ENCODE results near the gene PIGU. TPM values are rescaled to one million over a fixed set of nuclear protein-coding genes. Genes with fewer than 3 reads are reported as not detected.

The PIGU gene
- total and polyA plus RNA-seq, 2 experiments from 2014 or later = 21.2 to 21.6 TPM

DNA sequence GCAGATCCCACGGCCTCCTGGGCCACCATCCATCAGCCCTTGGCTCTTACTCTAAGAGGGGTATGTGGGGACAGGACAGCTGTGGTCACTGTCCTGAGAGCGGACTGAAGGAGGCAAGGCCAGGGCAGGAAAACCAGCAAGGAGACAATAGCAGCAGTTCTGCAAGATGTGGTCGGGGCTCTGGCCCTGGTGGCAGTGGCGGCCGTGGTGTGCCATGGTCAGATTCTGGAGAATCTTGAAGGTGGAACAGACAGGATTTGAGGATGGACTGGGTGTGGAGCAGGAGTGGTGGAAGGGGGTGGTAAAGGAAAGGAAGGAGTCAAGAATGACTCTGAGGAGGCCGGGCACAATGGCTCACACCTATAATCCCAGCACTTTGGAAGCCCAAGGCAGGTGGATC is 124.3 kb downstream of the PIGU start:
- Histone ChIP-seq H3F3A (ENCODE audit: insufficient read depth) (peaks cover 5% of the 10 kb centered on the region; the same call in 1 of the 2 replicates), H3K79me2 (ENCODE audit: insufficient read depth) (no peaks in the 10 kb centered on the region), H3K4me3 (no peak overlapping the region), H3K4me2 (ENCODE audit: unreplicated experiment) (no peak overlapping the region), H3K36me3 (ENCODE audit: low read depth) (no peaks in the 10 kb centered on the region), H3K9ac (no peak overlapping the region), H2AFZ (no peak overlapping the region), H3K4me1 (ENCODE audit: insufficient read depth) (no peaks in the 10 kb centered on the region), H3K9me3 (ENCODE audit: low read depth) (no peaks in the 10 kb centered on the region), H4K20me1 (ENCODE audit: insufficient read depth) (no peaks in the 10 kb centered on the region), H3K27me3 (replicated peaks; ENCODE audit: insufficient read depth) (no peaks in the 10 kb centered on the region), H3K9me2 (ENCODE audit: insufficient read depth) (no peaks in the 10 kb centered on the region), H3K27ac (no peak overlapping the region)
- no peak for DNase-seq
- in situ Hi-C loops (cut with MboI) = no loop called here
- WGBS, 2 experiments (ENCODE audit: low coverage in 1 of 2, low lambda C conversion rate in 2 of 2, missing lambda C conversion rate in 2 of 2) = 83 to 92% methylated on average over 6 of the region's 6 CpGs
- TF ChIP-seq EZH2phosphoT487 (IDR thresholded peaks at IDR 0.05; ENCODE audit: insufficient read depth, low read depth) = no peak
- no peak for TF ChIP-seq EZH2 (IDR thresholded peaks at IDR 0.05; ENCODE audit: insufficient read depth, poor library complexity, severe bottlenecking)

- 82 to 84% methylated on average over 13 of the region's 13 CpGs for WGBS, 2 experiments (ENCODE audit: low coverage in 1 of 2, low lambda C conversion rate in 2 of 2, missing lambda C conversion rate in 2 of 2)
- Histone ChIP-seq H3K9ac (no peak overlapping the region), H3K9me3 (ENCODE audit: low read depth) (no peaks in the 10 kb centered on the region), H4K20me1 (ENCODE audit: insufficient read depth) (no peaks in the 10 kb centered on the region), H3K27ac (no peak overlapping the region), H3K4me1 (ENCODE audit: insufficient read depth) (no peaks in the 10 kb centered on the region), H3K27me3 (replicated peaks; ENCODE audit: insufficient read depth) (no peaks in the 10 kb centered on the region), H3K4me3 (no peak overlapping the region), H3K79me2 (ENCODE audit: insufficient read depth) (no peaks in the 10 kb centered on the region), H3K4me2 (ENCODE audit: unreplicated experiment) (no peak overlapping the region), H3K36me3 (ENCODE audit: low read depth) (no peaks in the 10 kb centered on the region), H3K9me2 (ENCODE audit: insufficient read depth) (no peaks in the 10 kb centered on the region), H2AFZ (no peak overlapping the region), H3F3A (ENCODE audit: insufficient read depth) (no peaks in the 10 kb centered on the region)
- TF ChIP-seq EZH2 (IDR thresholded peaks at IDR 0.05; ENCODE audit: insufficient read depth, poor library complexity, severe bottlenecking) (no peak), EZH2phosphoT487 (IDR thresholded peaks at IDR 0.05; ENCODE audit: insufficient read depth, low read depth) (no peak)
- in situ Hi-C loops (cut with MboI) = no loop called here
- no peak for DNase-seq
These were observed 127.0 kb downstream of the PIGU start for GRCh38 chr20:34549929-34550305.

DNA sequence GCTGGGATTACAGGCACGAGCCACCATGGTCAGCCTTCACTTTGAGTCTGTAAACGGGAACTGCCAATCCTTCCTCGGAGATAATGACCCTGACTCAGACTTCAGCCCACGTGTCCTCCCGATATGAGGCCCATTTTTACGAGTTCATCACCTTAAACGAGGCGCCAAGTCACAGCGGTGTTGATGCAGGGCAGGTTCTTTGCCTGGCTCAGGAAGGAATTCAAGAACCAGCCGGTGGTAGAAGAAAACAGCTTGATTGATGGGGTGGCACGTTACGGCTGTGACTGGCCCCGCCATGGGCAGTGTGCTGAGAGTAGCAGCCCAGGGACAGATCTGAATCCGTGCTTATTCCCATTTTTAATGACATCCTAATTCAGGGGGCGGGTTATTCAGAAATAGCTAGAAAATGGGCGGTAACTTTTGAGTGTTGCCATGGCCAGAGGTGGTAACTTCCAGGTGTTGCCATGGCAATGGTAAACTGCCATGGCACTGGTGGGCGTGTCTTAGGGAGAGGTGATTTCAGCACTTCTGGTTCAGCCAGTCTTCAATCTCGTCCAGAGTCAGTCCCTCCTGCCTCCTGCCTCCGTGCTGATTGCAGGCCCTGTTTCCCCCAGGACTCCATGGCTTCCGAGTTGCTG is 127.5 kb downstream of the PIGU start:
- H3K79me2 ChIP-seq (ENCODE audit: insufficient read depth) = no peaks in the 10 kb centered on the region

DNA sequence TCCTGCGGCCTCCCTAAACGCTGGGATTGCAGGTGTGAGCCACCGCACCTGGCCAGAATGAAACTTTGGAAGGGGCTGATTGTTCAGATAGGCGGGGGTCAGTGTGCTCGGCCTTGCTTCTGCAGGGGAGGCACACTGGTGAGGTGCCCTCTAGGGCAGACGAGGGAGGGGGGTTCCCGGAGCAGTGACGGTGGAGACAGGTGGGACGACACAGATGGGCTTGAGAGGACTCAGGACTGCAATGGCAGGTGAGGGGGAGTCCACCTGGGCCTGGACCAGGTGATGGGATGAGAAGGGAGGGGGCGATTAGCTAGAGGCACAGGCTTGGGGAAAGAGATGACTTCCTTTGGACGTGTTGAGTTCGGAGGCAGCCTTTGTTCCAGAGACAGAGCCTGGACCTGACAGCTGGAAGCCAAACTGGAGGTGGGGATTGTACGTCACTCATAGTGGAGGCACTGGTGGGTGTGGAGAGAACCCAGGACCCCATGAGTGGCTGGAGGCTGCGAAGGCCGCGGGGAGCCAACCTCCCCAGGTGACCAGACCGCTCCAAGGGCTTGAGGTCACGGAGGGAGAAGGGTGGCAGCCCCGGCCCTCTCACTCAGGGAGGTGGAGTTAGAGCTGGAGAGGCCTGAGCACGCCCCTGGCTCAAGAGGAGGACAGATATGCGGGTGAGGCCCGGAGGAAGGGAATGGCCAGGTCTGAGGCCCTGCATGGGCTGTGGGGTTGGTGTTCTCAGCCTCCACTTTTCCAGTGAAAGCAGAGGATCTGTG is 128.9 kb downstream of the PIGU start:
- Histone ChIP-seq H3K36me3 (ENCODE audit: low read depth) (no peaks in the 10 kb centered on the region), H3K9me2 (ENCODE audit: insufficient read depth) (no peaks in the 10 kb centered on the region), H2AFZ (no peak overlapping the region), H3K4me3 (no peak overlapping the region), H3F3A (ENCODE audit: insufficient read depth) (peaks cover 10% of the 10 kb centered on the region; the same call in 1 of the 2 replicates), H3K9ac (no peak overlapping the region), H3K27me3 (replicated peaks; ENCODE audit: insufficient read depth) (no peaks in the 10 kb centered on the region), H3K9me3 (ENCODE audit: low read depth) (no peaks in the 10 kb centered on the region), H3K27ac (no peak overlapping the region), H3K4me1 (ENCODE audit: insufficient read depth) (no peaks in the 10 kb centered on the region), H3K79me2 (ENCODE audit: insufficient read depth) (no peaks in the 10 kb centered on the region), H3K4me2 (ENCODE audit: unreplicated experiment) (no peak overlapping the region), H4K20me1 (ENCODE audit: insufficient read depth) (no peaks in the 10 kb centered on the region)
- TF ChIP-seq EZH2 (IDR thresholded peaks at IDR 0.05; ENCODE audit: insufficient read depth, poor library complexity, severe bottlenecking) = no peak
- TF ChIP-seq EZH2phosphoT487 (IDR thresholded peaks at IDR 0.05; ENCODE audit: insufficient read depth, low read depth) = no peak
- in situ Hi-C loops (cut with MboI) = no loop called here
- no peak for DNase-seq
- 87 to 89% methylated on average over 21 to 22 of the region's 22 CpGs for WGBS, 2 experiments (ENCODE audit: low coverage in 1 of 2, low lambda C conversion rate in 2 of 2, missing lambda C conversion rate in 2 of 2)

More for the DNA sequence above, 127.5 kb downstream of the PIGU start:
- no peaks in the 10 kb centered on the region for H3K9me2 ChIP-seq (ENCODE audit: insufficient read depth)
- H3K27ac ChIP-seq = no peak overlapping the region
- DNase-seq = peak; percentile 39
- in situ Hi-C loops (cut with MboI) = no loop called here
- H3K4me1 ChIP-seq (ENCODE audit: insufficient read depth) = no peaks in the 10 kb centered on the region
- no peaks in the 10 kb centered on the region for H3K9me3 ChIP-seq (ENCODE audit: low read depth)
- TF ChIP-seq EZH2phosphoT487 (IDR thresholded peaks at IDR 0.05; ENCODE audit: insufficient read depth, low read depth) (no peak), EZH2 (IDR thresholded peaks at IDR 0.05; ENCODE audit: insufficient read depth, poor library complexity, severe bottlenecking) (no peak)
- no peak overlapping the region for H3K9ac ChIP-seq
- WGBS, 2 experiments (ENCODE audit: low coverage in 1 of 2, low lambda C conversion rate in 2 of 2, missing lambda C conversion rate in 2 of 2) = 62 to 69% methylated on average over 20 of the region's 20 CpGs
- H4K20me1 ChIP-seq (ENCODE audit: insufficient read depth) = no peaks in the 10 kb centered on the region
- H3K27me3 ChIP-seq (replicated peaks; ENCODE audit: insufficient read depth) = no peaks in the 10 kb centered on the region
- no peak overlapping the region for H3K4me2 ChIP-seq (ENCODE audit: unreplicated experiment)
- no peaks in the 10 kb centered on the region for H3K36me3 ChIP-seq (ENCODE audit: low read depth)
- no peak overlapping the region for H3K4me3 ChIP-seq
- no peak overlapping the region for H2AFZ ChIP-seq
- no peaks in the 10 kb centered on the region for H3F3A ChIP-seq (ENCODE audit: insufficient read depth)
